ENCODE results near the gene MEIS2.

The MEIS2 gene

GRCh38 chr15:37099319-37100108 lies 835 bp downstream of the MEIS2 start:
- H3K27ac ChIP-seq (ENCODE audit: low read depth in 2 of 2, low read length in 2 of 2), result peak overlapping the region; percentile 80 to 88
- no peaks in the 10 kb centered on the region for H3K36me3 ChIP-seq (ENCODE audit: control insufficient read depth in 2 of 2, insufficient read depth in 2 of 2, low read length in 2 of 2)
- peaks cover 4 to 8% of the 10 kb centered on the region in 2 donors for H3K4me1 ChIP-seq (ENCODE audit: control insufficient read depth in 2 of 2, insufficient read depth in 2 of 2, low read length in 2 of 2)
- H3K4me3 ChIP-seq (ENCODE audit: low read length in 2 of 2), result peak overlapping the region; percentile 85 to 93
- no peaks in the 10 kb centered on the region for H3K9me3 ChIP-seq (ENCODE audit: control insufficient read depth in 2 of 2, low read length in 2 of 2)
- peak overlapping the region; percentile 41 to 84 for H3K9ac ChIP-seq (ENCODE audit: low read depth in 1 of 2, low read length in 2 of 2)
- H3K27me3 ChIP-seq (ENCODE audit: control insufficient read depth in 2 of 2, insufficient read depth in 2 of 2, low read length in 2 of 2), result peaks cover 34 to 53% of the 10 kb centered on the region in 2 donors

GRCh38 chr15:37098468-37099318 lies 1.7 kb downstream of the MEIS2 start:
- H3K9ac ChIP-seq (ENCODE audit: low read depth in 1 of 2, low read length in 2 of 2), result peak overlapping the region; percentile 41 to 68
- peaks cover 4 to 8% of the 10 kb centered on the region in 2 donors for H3K4me1 ChIP-seq (ENCODE audit: control insufficient read depth in 2 of 2, insufficient read depth in 2 of 2, low read length in 2 of 2)
- H3K4me3 ChIP-seq (ENCODE audit: low read length in 2 of 2), result peak overlapping the region; percentile 85 to 93
- H3K27ac ChIP-seq (ENCODE audit: low read depth in 2 of 2, low read length in 2 of 2), result peak overlapping the region; percentile 34 to 58
- H3K27me3 ChIP-seq (ENCODE audit: control insufficient read depth in 2 of 2, insufficient read depth in 2 of 2, low read length in 2 of 2), result peaks cover 27 to 48% of the 10 kb centered on the region in 2 donors
- no peaks in the 10 kb centered on the region for H3K9me3 ChIP-seq (ENCODE audit: control insufficient read depth in 2 of 2, low read length in 2 of 2)
- no peaks in the 10 kb centered on the region for H3K36me3 ChIP-seq (ENCODE audit: control insufficient read depth in 2 of 2, insufficient read depth in 2 of 2, low read length in 2 of 2)

- peak overlapping the region; percentile 85 to 93 for H3K4me3 ChIP-seq (ENCODE audit: low read length in 2 of 2)
- H3K9ac ChIP-seq (ENCODE audit: low read depth in 1 of 2, low read length in 2 of 2), result peak overlapping the region; percentile 3 to 13
- no peaks in the 10 kb centered on the region for H3K9me3 ChIP-seq (ENCODE audit: control insufficient read depth in 2 of 2, low read length in 2 of 2)
- peak overlapping the region in 1 of 2 donors; percentile 52 for H3K27ac ChIP-seq (ENCODE audit: low read depth in 2 of 2, low read length in 2 of 2)
- H3K36me3 ChIP-seq (ENCODE audit: control insufficient read depth in 2 of 2, insufficient read depth in 2 of 2, low read length in 2 of 2), result no peaks in the 10 kb centered on the region
- peaks cover 4 to 8% of the 10 kb centered on the region in 2 donors for H3K4me1 ChIP-seq (ENCODE audit: control insufficient read depth in 2 of 2, insufficient read depth in 2 of 2, low read length in 2 of 2)
- H3K27me3 ChIP-seq (ENCODE audit: control insufficient read depth in 2 of 2, insufficient read depth in 2 of 2, low read length in 2 of 2), result peaks cover 25 to 43% of the 10 kb centered on the region in 2 donors
These were observed 3.0 kb downstream of the MEIS2 start for GRCh38 chr15:37097144-37097919.

GRCh38 chr15:37096558-37097143 lies 3.7 kb downstream of the MEIS2 start:
- peaks cover 4 to 8% of the 10 kb centered on the region in 2 donors for H3K4me1 ChIP-seq (ENCODE audit: control insufficient read depth in 2 of 2, insufficient read depth in 2 of 2, low read length in 2 of 2)
- peaks cover 22 to 40% of the 10 kb centered on the region in 2 donors for H3K27me3 ChIP-seq (ENCODE audit: control insufficient read depth in 2 of 2, insufficient read depth in 2 of 2, low read length in 2 of 2)
- peak overlapping the region; percentile 13 to 34 for H3K9ac ChIP-seq (ENCODE audit: low read depth in 1 of 2, low read length in 2 of 2)
- H3K27ac ChIP-seq (ENCODE audit: low read depth in 2 of 2, low read length in 2 of 2), result peak overlapping the region; percentile 27 to 32
- no peaks in the 10 kb centered on the region for H3K9me3 ChIP-seq (ENCODE audit: control insufficient read depth in 2 of 2, low read length in 2 of 2)
- no peaks in the 10 kb centered on the region for H3K36me3 ChIP-seq (ENCODE audit: control insufficient read depth in 2 of 2, insufficient read depth in 2 of 2, low read length in 2 of 2)
- peak overlapping the region; percentile 30 to 85 for H3K4me3 ChIP-seq (ENCODE audit: low read length in 2 of 2)

DNA sequence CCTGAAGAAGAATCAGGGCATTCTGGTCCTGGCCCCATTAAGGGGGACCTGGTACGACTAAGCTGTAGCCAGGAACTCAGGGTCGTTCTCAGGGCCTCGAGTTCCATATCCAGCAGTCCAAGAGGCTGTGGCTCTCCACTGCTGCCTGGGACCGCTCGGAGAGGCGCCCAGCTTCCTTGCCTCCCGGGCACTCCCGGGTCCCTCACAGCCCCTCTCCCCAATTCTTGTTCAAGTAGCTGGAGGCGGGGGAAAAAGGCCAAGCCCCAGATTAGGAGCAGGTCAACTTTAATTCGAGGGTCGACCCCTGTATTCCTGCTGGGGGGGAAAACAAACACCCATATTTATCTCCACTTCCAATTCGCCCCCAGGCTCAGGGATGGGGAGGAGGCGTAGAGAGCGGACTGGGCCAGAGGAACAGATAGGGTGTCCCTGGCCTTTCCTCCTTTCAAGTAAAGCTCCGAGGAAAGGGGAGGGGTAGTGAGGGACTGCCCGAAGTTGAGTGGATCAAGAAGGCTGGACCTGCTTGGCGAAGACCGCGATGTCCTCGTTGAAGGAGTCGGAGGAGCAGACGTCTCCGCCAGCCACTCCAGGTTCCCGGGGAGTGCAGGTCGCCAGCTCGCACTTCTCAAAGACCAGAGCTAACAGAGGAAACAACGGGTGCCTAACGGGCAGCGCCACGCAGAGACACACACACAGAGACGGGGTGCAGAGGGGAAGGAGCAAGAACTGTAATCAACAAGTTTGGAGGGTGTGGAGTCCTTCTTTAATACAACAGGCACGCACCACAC lies 4.4 kb downstream of the MEIS2 start:
- Histone ChIP-seq H3K27ac (ENCODE audit: low read depth in 2 of 2, low read length in 2 of 2) (peak overlapping the region; percentile 27 to 32), H3K9me3 (ENCODE audit: control insufficient read depth in 2 of 2, low read length in 2 of 2) (no peaks in the 10 kb centered on the region), H3K4me1 (ENCODE audit: control insufficient read depth in 2 of 2, insufficient read depth in 2 of 2, low read length in 2 of 2) (peaks cover 4 to 8% of the 10 kb centered on the region in 2 donors), H3K4me3 (ENCODE audit: low read length in 2 of 2) (peak overlapping the region; percentile 31 to 85), H3K27me3 (ENCODE audit: control insufficient read depth in 2 of 2, insufficient read depth in 2 of 2, low read length in 2 of 2) (peaks cover 22 to 35% of the 10 kb centered on the region in 2 donors), H3K36me3 (ENCODE audit: control insufficient read depth in 2 of 2, insufficient read depth in 2 of 2, low read length in 2 of 2) (no peaks in the 10 kb centered on the region), H3K9ac (ENCODE audit: low read depth in 1 of 2, low read length in 2 of 2) (peak overlapping the region in 1 of 2 donors; percentile 34)

DNA sequence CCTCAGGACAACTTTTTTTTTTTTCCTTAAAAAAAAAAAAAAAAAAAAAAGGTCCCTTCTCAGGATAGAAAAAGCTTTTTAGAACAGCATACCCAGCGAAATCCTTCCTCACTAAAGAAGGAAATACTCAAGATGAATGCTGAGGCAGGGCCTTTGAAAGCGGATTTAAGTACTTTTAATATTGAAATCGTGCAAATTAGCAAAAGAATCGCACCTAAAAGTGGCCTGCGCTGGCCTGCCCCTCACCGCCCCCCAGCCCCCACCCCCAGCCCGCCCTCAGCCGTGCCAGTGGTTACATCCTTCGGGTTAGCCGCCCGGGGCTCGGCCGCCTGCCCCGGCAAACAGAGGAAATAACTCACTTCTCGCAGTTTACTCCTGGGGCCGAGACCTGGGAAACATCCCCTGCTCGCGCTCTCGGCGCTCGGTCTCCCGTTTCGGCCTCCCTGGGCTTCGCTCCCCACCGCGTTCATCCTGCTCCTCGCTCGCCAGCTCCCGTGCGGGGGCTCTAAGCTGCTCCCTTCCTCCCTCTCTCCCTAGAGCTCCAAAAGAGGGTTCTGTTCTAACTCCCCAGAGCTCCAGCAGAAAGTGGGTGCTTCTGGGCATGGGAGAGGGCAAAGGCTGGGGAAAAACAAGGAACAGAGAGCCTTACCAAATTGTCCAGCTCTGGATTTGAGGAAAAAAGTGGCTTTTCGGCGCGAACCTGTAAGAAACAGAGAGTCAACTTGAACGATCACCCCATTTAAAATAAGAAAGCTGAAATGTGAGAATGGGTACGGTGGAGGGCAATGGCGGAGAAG lies 5.2 kb downstream of the MEIS2 start:
- Histone ChIP-seq H3K9me3 (ENCODE audit: control insufficient read depth in 2 of 2, low read length in 2 of 2) (no peaks in the 10 kb centered on the region), H3K27ac (ENCODE audit: low read depth in 2 of 2, low read length in 2 of 2) (peak overlapping the region; percentile 8 to 10), H3K36me3 (ENCODE audit: control insufficient read depth in 2 of 2, insufficient read depth in 2 of 2, low read length in 2 of 2) (no peaks in the 10 kb centered on the region), H3K9ac (ENCODE audit: low read depth in 1 of 2, low read length in 2 of 2) (no peak overlapping the region), H3K27me3 (ENCODE audit: control insufficient read depth in 2 of 2, insufficient read depth in 2 of 2, low read length in 2 of 2) (peaks cover 22 to 35% of the 10 kb centered on the region in 2 donors), H3K4me3 (ENCODE audit: low read length in 2 of 2) (peak overlapping the region; percentile 5 to 31), H3K4me1 (ENCODE audit: control insufficient read depth in 2 of 2, insufficient read depth in 2 of 2, low read length in 2 of 2) (peaks cover 4 to 8% of the 10 kb centered on the region in 2 donors)

DNA sequence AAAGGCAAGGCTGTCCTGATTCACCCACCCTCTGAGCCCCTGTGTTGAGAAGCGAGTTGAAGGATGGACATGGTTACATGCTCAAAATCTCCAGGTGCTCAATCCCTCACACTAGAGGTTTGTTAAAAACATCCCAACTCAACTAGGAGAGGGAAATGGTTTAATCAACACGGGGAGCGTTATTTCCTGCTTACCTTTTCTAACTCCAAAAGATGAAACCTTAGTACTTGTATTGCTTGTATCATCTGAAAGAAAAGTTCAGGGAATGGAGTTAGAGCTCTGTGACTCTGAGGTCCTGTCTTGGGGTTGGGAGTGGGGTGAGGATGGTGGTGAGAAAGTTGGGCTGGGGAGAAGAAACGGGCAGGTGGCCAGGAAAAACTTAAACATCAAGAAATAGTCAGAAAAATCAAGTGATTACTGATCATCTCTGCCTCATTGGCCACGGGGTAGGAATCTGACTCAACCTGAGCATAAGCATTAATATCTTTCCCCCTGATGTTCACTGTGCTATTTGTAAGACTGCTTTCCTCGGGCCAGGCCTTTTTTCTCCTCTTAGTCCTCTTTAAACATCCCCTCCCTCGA lies 5.9 kb downstream of the MEIS2 start:
- H3K27me3 ChIP-seq (ENCODE audit: control insufficient read depth in 2 of 2, insufficient read depth in 2 of 2, low read length in 2 of 2), result peaks cover 22 to 35% of the 10 kb centered on the region in 2 donors
- H3K4me1 ChIP-seq (ENCODE audit: control insufficient read depth in 2 of 2, insufficient read depth in 2 of 2, low read length in 2 of 2), result peaks cover 4 to 5% of the 10 kb centered on the region in 2 donors
- H3K9me3 ChIP-seq (ENCODE audit: control insufficient read depth in 2 of 2, low read length in 2 of 2), result no peaks in the 10 kb centered on the region
- no peak overlapping the region for H3K4me3 ChIP-seq (ENCODE audit: low read length in 2 of 2)
- no peaks in the 10 kb centered on the region for H3K36me3 ChIP-seq (ENCODE audit: control insufficient read depth in 2 of 2, insufficient read depth in 2 of 2, low read length in 2 of 2)
- H3K9ac ChIP-seq (ENCODE audit: low read depth in 1 of 2, low read length in 2 of 2), result no peak overlapping the region
- no peak overlapping the region for H3K27ac ChIP-seq (ENCODE audit: low read depth in 2 of 2, low read length in 2 of 2)

DNA sequence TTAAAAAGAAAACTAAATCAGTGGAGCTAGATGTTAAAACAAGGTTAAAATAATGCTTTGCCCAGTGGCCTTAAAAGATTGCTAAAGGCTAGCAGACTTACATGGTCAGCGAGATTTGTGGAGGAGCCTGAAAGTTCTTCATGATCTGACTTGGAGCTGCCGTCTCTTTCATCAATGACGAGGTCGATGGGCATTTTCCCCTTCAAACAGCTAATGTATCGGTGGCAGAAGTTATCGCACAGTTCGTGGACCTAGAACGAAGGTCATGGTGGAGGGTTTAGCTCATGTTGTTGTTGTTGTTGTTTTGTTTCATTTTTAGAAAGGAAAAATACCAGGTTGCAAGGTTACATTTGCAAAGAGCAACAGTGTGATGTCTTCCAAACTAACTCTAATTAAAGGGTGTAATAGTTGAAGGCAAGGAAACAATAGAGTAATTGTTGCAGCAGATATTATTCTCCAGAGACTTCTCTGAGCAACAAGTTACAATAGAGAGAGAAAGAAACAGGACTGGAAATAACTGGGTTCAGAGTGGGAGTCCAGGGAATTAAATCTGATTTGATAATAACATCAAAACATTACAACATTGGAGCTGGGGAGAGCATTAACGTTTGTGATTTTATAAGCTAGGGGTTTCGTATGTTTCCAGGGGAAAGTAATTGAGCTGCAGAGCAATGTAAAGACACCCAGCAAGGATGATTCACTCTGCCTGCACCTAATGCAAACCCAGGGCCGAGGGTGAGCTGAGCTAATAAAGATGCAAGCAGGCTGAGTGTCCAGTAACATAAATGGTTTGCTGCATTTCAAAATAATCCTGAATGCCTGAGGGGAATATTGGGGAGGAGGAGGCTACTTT lies 6.6 kb downstream of the MEIS2 start:
- Histone ChIP-seq H3K4me3 (ENCODE audit: low read length in 2 of 2) (peak overlapping the region in 1 of 2 donors; percentile 14), H3K4me1 (ENCODE audit: control insufficient read depth in 2 of 2, insufficient read depth in 2 of 2, low read length in 2 of 2) (peaks cover 2 to 5% of the 10 kb centered on the region in 2 donors), H3K27me3 (ENCODE audit: control insufficient read depth in 2 of 2, insufficient read depth in 2 of 2, low read length in 2 of 2) (peaks cover 22 to 31% of the 10 kb centered on the region in 2 donors), H3K9me3 (ENCODE audit: control insufficient read depth in 2 of 2, low read length in 2 of 2) (no peaks in the 10 kb centered on the region), H3K9ac (ENCODE audit: low read depth in 1 of 2, low read length in 2 of 2) (no peak overlapping the region), H3K36me3 (ENCODE audit: control insufficient read depth in 2 of 2, insufficient read depth in 2 of 2, low read length in 2 of 2) (no peaks in the 10 kb centered on the region), H3K27ac (ENCODE audit: low read depth in 2 of 2, low read length in 2 of 2) (no peak overlapping the region)
